NCI-H187 treated with DMSO at 0.1 percent for 48 hours (cell line): ENCODE measurements around the gene NUCKS1.

ENCODE experiments used
- DNase-seq: peaks from one replicate; lab custom pipeline; 2025; lab: John Stamatoyannopoulos, UW

NUCKS1 gene

DNA sequence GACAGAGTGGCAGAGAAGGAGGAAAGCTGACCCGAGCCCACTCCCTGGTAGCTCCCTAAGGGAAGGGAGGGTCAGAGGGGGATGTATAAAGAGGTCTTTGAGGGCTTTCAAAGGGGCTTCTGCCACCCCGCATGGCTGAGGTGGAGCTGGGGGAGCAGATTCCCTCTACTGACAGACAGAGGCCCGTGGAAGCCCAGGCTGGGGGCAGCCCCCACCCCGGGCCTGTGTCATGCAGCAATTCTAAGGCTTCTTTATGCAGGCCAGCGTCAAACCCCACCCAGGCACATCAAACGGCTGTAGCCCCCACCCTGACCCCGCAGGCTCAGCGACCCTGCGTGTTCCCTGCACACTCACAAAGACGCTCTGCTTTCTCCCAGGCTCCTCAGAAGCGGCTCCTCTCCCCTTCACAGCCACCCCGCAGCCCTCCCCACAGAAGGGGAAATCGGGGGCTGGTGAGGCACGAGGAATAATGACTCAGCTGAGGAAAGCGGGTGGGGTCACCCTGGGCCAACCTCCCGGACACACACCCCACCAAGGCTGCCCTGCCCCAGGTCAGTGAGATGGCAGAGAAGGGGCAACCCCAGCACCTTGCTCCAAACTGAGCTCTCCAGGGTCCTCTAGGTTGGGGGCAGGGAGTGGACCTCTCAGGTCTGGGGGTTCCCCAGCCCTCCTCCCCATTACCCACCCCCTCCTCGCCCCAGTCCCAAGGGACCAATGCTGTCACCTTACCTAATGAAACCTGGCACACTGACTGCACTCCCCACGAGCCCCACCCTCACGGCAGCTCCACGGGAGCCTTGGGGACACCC, 80.4 kb downstream of the NUCKS1 start:
- no peak for DNase-seq

DNA sequence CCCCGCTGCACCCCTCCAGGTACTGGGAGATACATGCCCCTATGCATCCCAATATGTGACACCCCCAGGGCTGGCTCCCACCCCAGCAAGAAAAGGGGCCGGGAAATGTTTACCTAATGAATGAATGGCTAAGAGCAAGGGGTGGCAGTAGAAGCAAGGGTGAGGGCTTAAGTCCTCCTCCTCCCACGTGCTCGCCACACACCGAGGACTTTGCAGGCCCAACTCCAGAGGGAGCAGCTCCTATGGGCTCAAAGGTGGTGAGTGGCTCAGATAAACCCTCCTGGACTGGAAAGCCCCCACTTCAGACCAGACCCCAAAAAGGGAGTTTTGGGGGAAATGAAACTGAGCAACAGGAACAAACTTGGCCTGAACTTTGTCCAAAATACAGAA, 81.0 kb downstream of the NUCKS1 start:
- DNase-seq: no peak

DNA sequence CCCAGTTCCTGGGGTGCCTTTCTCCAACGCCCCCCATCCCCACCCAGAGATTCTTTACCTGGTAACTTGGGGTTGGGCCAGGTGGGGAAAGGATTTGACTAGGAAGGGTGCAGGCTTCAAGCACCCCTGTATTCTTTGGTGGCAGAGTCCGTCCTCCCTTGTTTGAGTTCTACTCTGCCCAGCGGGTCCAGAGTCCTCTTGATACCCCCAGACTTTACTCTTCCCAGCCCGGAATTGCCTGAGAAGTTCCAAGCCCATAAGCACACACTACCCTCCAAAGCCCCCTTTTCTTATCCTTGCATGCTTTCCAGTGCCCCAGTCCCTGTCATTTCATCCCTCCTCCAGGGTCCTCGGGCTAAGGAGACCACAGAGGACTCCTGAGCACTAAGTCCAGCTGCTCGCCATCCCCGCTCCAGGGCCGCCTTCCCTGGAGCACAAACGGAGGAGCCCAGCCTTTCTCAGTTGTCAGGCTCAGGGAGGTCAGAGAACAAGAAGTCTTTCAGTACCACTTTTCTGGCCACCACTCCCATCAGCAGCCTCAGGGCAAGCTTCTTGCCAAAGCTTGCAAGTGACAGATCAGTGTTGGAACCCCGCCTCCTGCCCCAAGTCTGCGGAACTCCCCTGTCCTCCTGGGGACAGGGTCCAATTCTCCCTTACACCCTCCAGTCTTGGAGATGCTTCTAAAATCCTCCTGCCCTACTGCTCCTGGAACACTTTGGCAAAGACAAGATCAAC, 81.9 kb downstream of the NUCKS1 start:
- DNase-seq: no peak

DNA sequence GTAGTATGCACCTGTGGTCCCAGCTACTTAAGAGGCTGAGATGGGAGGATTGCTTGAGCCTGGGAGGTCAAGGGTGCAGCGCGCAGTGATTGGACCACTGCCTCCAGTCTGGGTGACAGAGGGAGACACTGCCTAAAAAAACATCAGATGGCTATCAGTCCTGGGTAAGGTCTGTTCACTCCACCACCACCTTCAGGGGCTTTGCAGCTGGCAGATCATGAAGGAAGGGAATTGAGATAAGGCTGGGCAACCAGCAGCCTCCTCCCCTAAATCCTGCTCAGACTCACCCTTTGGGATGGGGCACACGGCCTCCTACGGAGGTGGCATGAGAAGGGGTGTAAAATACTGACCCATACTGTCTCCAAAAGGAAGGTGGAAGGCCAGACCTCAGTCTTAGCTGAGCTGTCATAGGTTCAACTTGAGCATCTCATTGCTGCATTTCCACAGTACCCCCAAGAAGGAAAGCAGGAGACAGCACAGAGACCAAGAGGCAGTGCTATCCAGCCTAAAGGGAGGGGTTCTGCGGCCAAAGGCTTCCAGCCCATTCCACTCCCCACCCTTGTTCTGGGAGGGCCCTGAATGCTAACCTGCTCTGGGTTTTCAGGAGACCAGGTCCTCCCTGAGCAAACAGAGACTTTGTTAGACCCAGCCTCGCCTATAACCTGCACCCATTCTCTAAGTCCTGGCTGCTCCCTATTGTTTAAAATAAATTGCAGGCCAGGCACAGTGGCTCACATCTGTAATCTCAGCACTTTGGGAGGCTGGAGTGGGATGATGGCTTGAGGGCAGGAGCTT, 83.4 kb downstream of the NUCKS1 start:
- no peak for DNase-seq

DNA sequence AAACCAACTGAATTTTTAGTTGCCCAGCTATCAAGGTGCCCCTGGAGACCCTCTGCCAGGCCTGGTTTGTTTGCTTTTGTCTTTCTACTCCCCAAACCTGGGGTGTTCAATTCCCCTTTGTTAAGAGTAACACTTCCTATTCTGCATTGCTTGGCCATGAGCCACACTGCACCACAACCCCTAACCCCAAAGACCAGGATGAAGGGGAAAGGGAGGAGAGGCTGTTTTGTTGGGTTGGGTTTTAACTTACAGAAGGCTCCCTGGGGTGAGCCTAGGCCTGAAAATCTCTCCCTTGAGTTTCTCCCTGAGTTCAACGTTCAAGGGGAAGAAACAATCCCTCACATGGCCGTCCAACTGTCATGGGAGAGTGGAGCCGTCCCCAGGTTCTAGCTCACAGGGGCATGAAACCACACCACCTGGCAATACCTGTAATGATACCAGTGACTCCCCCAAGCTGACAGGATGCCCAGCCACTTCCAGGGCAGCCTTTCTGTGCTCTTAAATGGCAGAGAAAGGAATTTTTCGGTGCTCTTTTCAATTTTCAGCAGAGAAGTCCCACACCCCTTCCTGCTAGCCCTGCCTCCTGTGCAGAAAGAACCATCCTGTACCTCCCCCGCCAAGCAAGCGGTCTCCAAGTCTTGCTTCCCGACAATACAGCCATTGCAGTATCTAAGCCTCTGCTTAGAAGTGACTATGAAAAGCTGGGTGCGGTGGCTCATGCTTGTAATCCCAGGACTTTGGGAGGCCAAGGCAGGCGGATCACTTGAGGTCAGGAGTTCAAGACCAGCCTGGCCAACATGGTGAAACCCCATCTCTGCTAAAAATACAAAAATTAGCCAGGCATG, 84.6 kb downstream of the NUCKS1 start:
- no peak for DNase-seq

DNA sequence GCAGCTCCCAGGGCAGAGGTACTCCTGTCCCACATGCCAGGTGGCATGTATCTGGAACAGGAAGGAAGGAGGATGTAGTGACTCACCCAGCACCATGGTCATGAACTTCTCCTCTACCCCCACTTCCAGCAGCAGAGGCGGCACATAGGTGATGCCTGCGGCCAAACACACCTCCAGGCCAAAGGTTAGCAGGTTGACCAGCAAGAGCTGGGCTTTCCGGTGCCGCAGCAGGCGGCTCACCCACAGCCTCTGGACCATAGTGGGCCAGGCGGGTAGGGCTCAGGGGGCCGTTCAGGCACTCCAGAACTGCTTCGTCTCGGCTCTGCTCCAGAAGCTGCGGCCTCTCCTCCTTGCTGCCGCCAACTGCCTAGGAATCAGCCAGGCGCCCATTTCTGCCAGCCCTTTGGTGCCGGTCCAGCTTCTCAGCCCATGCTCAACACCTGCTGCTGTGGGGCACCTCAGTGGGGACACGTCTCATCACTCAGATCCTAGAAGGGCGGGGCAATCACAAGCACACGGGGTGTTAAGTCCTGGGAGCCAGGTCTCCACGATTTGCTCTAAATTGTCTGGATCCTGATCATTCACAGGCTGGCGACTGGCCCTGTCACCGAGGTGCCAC, 85.5 kb downstream of the NUCKS1 start:
- no peak for DNase-seq

DNA sequence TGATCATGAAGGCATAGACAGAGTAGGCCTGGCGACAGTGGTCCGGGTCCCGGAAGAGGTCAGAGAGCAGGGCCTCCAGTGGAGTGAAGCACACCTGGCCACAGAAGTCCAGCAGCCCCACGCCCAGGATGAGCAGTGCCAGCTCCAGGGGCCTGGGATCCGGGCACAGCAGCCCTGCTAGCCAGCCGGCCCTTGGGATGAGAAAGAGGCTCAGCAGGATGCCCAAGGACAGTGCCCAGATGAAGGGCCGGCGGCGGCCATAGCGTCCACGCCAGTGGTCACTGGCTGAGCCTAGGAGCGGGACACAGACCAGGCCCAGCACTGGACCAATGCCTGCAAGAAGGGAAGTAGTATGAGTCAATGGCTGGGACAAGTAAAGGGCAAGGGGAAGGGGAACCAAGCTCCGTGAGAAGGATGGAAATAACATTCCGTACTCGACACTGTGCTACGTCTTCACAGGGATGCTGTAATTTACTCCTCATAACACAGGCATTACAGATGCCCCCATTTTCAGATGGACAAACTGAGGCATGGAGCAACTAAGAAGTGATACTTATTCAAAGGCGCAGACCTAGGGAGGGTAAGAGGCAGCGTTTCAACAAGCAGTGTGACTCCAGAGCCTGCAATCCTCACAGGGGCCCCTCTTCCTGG, 86.6 kb downstream of the NUCKS1 start:
- DNase-seq: no peak
